ENCODE results near the gene RARRES2.
A peak's percentile ranks its signal among the peaks of the same experiment; 100 is the strongest.
"Not testable (repeated sequence)": the region's sequence is repeated elsewhere in the genome, so short reads cannot be mapped to it uniquely, and the experiment has no call there.

RARRES2 gene

DNA sequence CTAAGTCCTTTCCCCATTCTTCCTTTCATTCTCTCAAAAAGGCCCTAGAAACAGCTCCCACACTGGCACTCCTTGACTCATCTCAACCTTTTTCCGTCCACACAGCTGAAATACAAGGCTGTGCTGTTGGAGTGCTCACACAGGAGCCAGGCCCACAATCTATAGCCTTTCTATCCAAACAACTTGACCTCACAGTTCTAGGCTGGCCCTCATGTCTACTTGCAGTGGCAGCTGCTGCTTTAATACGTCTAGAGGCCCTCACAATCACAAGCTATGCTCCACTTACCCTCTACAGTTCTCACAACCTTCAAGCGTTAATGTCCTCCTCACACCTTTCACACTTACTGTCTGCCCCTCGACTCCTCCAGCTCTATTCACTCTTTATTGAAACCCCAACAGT is 30.3 kb downstream of the RARRES2 start:
- no peak overlapping the region for H3K4me3 ChIP-seq (ENCODE audit: low read length)
- TF ChIP-seq, protein P1, sequence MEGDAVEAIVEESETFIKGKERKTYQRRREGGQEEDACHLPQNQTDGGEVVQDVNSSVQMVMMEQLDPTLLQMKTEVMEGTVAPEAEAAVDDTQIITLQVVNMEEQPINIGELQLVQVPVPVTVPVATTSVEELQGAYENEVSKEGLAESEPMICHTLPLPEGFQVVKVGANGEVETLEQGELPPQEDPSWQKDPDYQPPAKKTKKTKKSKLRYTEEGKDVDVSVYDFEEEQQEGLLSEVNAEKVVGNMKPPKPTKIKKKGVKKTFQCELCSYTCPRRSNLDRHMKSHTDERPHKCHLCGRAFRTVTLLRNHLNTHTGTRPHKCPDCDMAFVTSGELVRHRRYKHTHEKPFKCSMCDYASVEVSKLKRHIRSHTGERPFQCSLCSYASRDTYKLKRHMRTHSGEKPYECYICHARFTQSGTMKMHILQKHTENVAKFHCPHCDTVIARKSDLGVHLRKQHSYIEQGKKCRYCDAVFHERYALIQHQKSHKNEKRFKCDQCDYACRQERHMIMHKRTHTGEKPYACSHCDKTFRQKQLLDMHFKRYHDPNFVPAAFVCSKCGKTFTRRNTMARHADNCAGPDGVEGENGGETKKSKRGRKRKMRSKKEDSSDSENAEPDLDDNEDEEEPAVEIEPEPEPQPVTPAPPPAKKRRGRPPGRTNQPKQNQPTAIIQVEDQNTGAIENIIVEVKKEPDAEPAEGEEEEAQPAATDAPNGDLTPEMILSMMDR (IDR thresholded peaks at IDR 0.05; ENCODE audit: insufficient read depth, low read depth, low read length, missing control alignments), result no peak
- no peak for DNase-seq (ENCODE audit: low read depth)

- DNase-seq (ENCODE audit: low read depth), result no peak
- no peak overlapping the region for H3K4me3 ChIP-seq (ENCODE audit: low read length)
- TF ChIP-seq, protein P1 (IDR thresholded peaks at IDR 0.05; ENCODE audit: insufficient read depth, low read depth, low read length, missing control alignments), result no peak
Measured at GRCh38 chr7:150308575-150308974, 32.9 kb downstream of the RARRES2 start.

DNA sequence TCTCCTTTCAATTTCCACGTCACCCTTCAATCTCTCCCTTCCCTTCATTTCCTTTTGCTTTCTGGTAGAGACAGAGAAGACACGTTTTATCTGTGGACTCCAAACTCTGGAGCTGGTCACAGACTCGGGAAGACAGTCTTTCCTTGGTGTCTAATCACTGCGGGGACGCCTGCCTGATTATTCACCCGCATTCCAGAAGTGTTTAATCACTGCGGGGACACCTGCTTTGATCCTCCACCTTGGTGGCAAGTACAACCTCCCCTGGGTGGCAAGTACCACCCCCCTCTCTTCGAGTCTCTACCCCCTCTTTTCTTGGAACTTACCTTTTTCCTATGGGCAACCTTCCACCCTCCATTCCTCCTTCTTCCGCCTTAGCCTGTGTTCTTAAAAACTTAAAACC is 33.5 kb downstream of the RARRES2 start:
- DNase-seq (ENCODE audit: low read depth), result no peak
- TF ChIP-seq, protein P1 (IDR thresholded peaks at IDR 0.05; ENCODE audit: insufficient read depth, low read depth, low read length, missing control alignments), result no peak
- H3K4me3 ChIP-seq (ENCODE audit: low read length), result no peak overlapping the region

DNA sequence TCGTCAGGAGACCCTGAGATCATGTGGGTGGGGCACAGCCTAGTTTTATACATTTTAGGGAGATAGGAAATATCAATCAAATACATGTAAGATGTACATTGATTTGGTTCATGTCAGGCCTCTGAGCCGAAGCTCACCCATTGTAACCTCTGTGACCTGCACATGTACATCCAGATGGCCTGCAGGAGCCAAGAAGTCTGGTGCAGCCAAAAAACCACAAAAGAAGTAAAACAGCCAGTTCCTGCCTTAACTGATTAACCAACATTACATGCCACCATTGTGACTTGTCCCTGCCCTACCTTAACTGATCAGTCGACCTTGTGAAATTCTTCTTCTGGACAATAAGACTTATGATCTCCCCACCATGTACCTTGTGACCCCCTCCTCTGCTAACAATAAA is 34.3 kb downstream of the RARRES2 start:
- no peak for DNase-seq (ENCODE audit: low read depth)
- H3K4me3 ChIP-seq (ENCODE audit: low read length), result no peak overlapping the region
- TF ChIP-seq, protein P1 (IDR thresholded peaks at IDR 0.05; ENCODE audit: insufficient read depth, low read depth, low read length, missing control alignments), result no peak

DNA sequence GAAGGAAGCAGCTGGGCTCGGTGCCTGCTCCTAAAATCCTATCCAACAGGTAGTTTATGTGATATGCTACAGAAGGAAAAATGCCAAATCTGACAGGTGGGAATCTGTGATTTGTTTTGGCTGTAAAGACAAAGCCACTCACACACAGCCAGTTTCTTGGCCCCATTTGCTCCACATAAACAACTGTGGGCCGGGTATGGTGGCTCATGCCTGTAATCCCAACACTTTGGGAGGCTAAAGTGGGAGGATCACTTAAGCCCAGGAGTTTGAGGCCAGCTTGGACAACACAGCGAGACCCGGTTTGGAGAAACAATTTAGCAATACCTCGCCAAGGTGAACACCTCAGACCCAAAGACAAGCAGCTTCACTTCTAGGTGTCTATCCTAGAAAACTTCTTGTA is 35.1 kb downstream of the RARRES2 start:
- H3K4me3 ChIP-seq (ENCODE audit: low read length); DNase-seq (ENCODE audit: low read depth): not testable (repeated sequence)

DNA sequence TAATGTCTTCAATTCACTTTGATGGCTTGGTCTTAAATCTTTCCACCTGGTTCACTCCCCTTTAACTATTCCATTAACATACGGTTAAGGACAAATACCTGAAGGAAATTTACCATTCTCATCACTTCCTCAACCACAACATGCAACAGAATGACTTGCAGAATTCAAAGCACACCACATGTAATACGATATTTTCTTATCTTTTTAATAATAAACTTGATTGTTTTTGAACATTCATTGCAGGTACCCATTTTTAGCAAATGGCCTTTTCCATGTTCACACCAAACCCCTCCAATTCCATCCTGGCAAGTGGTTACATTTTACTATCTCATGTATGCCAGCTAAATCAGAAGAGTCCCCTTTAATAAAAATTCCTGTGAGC is 35.5 kb downstream of the RARRES2 start:
- not testable (repeated sequence) for H3K4me3 ChIP-seq (ENCODE audit: low read length); DNase-seq (ENCODE audit: low read depth)

GRCh38 chr7:150305259-150305902 is 36.0 kb downstream of the RARRES2 start:
- H3K4me3 ChIP-seq (ENCODE audit: low read length); DNase-seq (ENCODE audit: low read depth): not testable (repeated sequence)

DNA sequence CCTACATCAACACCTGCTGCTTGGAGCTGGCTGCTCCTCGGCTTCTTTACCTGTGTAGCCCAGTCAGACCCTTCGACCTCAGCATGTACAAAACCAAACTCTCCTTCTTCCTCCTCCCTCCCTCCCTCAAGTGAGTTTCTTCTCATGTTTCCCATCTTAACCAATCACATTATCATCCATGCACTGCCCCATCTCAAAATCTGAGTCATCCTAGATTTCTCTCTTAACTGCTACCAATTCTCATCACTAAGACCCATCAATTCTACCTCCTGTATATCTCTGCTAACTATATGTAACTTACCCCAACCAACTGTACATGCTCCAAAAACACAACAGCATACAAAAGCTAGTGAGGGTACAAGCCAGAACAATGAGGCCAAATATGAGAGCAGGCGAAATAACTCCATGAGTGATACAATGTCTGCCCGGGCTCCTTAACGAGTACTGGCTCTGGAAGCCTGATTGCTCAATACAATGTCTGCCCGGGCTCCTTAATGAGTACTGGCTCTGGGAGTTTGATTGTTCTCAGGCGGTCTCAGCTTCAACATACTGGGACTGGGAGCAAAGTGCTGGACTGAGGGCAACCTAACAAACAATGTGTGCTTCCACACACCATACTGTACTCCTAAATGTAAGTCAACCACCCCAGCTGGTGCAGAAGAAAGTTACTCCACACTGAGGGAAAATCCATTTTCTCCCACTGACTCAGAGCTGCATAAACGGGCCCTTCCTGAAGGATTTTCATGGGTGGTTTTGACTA is 36.8 kb downstream of the RARRES2 start:
- not testable (repeated sequence) for DNase-seq (ENCODE audit: low read depth); H3K4me3 ChIP-seq (ENCODE audit: low read length)

DNA sequence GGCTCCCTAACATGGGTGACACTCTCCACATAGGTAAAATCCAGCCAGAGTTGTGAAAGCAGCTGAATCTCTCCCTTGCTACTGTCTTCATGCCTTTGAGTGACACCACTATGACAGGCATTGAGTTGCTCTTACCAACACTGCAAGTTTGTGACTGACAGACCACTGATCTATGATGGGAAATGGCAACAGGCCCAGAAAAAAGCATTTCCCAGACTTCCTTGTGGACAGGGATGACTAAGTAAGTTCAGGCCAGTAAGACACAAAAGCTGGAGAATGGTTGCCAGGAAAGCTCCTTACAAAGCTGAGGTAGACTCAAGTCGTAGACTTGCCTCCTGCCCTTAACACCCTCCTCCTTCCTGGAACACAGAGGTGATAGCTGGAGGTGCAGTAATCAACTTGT is 38.5 kb downstream of the RARRES2 start:
- not testable (repeated sequence) for H3K4me3 ChIP-seq (ENCODE audit: low read length)
- peak; percentile 45 for DNase-seq (ENCODE audit: low read depth)

- not testable (repeated sequence) for H3K4me3 ChIP-seq (ENCODE audit: low read length); DNase-seq (ENCODE audit: low read depth)
Measured at GRCh38 chr7:150297978-150298377, 43.5 kb downstream of the RARRES2 start.

GRCh38 chr7:150296802-150297201 is 44.6 kb downstream of the RARRES2 start:
- DNase-seq (ENCODE audit: low read depth); H3K4me3 ChIP-seq (ENCODE audit: low read length): not testable (repeated sequence)

DNA sequence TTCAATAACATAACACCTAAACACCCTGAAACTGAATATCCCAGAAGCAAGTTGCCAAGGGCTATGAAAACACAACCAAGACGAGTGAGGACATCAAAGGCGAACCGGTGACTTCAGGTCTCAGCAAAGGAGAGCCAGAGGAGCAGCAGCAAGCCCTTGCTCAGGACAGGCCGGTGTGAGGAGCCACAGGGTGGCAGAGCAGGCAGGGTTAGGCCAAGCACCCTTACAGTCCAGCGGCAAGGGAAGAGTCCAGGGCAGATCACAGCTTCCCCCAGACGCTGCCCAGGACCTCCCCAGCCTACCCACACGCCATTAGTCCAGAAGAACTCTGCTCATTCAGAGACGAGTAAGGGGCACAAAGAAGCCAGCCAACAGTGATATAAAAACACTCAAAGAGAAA is 45.8 kb downstream of the RARRES2 start:
- DNase-seq (ENCODE audit: low read depth); H3K4me3 ChIP-seq (ENCODE audit: low read length): not testable (repeated sequence)

DNA sequence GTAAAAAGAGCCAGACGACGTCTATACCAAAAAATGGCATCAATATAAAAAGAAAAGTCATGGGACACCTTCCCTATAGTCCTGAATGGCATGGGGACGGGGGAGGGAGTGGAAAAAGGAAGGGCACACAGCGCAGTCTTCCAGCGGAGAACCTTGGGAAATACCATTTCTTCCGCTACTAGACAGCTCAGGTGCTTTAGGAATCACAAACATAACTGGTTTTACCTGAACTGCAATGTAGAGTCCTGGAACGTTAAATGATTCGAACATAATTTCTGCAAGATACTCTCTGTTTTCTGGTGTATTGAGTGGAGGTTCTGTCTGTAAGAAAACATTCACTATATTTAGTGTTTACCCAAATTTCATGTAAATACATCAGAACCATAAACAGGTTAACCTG is 46.4 kb downstream of the RARRES2 start:
- peak; percentile 29 for DNase-seq (ENCODE audit: low read depth)

DNA sequence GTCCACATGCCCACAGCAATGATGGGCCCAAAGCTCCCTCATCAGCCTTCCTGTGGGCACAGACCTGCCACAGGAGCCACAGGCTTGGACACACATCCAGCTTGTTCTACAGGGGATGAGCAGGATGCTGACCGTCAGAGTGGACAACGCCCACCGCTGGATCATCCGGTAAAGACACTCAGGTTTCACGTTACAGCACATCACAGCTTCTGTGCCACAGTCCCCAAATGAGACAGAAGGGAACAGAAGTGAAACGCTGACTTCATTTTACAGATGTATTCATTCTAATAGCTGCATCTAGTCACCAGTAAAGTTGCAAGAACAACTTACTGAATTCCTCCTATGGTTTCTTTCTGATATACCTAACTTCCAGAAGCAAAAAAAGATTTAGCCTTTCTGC is 51.1 kb downstream of the RARRES2 start:
- not testable (repeated sequence) for DNase-seq (ENCODE audit: low read depth); H3K4me3 ChIP-seq (ENCODE audit: low read length)

More for the DNA sequence above, 46.4 kb downstream of the RARRES2 start:
- not testable (repeated sequence) for H3K4me3 ChIP-seq (ENCODE audit: low read length)

DNA sequence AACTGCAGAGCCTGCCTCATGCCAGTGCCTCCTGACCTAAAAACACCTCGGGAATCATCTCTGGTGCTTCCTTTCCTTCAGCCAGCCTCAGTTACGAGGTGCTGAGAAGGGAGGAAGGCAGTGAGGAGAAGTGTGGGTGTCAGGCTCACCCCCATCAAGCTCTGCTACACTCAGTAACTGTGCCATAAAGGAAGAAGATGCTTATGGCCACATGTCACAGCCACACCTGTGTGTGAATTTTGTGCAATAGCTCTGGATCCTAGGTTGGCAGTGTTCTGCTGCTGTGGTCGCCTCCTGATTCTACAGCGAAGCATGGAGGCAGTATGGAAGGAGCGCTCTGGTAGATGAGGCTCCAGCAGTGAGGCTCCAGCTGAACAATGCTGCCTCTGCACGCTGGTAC is 52.6 kb downstream of the RARRES2 start:
- DNase-seq (ENCODE audit: low read depth); H3K4me3 ChIP-seq (ENCODE audit: low read length): not testable (repeated sequence)
